ENCODE measurements around the gene RGS16.

The RGS16 gene

GRCh38 chr1:182570611-182570970 lies 33.6 kb downstream of the RGS16 start:
- no peak for DNase-seq

GRCh38 chr1:182569939-182570610 lies 34.1 kb downstream of the RGS16 start:
- DNase-seq, result no peak

- no peak for DNase-seq
These were observed 35.4 kb downstream of the RGS16 start for GRCh38 chr1:182568647-182569284.

GRCh38 chr1:182567629-182568028 lies 36.6 kb downstream of the RGS16 start:
- DNase-seq, result no peak

GRCh38 chr1:182565537-182565936 lies 38.7 kb downstream of the RGS16 start:
- no peak for DNase-seq

GRCh38 chr1:182564406-182565004 lies 39.7 kb downstream of the RGS16 start:
- DNase-seq, result no peak

GRCh38 chr1:182563095-182563494 lies 41.1 kb downstream of the RGS16 start:
- no peak for DNase-seq

- no peak for DNase-seq
These were observed 42.7 kb downstream of the RGS16 start for GRCh38 chr1:182561456-182561855.

- DNase-seq, result no peak
These were observed 43.7 kb downstream of the RGS16 start for GRCh38 chr1:182560392-182560984.

GRCh38 chr1:182556279-182556678 lies 47.9 kb downstream of the RGS16 start:
- no peak for DNase-seq

GRCh38 chr1:182555493-182555892 lies 48.7 kb downstream of the RGS16 start:
- DNase-seq, result no peak

DNA sequence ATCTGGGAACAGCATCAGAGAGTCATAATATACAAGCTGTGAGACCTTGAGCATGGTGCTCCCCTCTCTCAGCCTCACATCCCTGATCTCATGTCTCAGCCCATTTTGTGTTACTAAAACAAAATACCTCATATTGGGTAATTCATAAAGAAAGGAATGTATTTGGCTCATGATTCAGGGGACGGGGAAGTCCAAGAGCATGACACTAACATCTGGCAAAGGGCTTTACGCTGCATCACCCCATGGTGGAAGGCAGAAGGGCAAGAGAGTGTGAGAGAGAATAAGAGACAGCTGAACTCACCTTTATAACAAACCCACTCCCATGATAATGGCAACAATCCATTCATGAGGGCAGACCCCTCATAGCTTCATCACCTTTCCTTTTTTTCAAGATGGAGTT lies 51.7 kb downstream of the RGS16 start:
- DNase-seq, result no peak

DNA sequence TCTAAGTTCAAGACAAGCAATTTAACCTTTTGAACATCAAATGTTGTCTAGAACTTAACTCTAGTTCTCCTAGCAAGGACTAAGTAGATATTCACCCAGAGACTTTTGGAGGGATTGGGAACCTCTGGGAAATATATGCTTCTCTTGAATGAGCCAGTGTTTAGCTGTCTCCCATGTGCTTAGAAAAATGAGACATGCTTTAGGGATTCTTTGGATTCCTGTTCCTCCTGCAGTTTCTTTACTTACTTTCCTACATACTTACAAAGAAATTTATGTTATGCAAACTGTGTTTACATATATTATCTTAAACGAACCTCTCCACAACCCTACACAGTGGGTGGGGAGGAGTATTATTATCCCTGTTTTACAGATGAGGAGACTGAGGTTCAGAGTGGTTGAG lies 54.4 kb downstream of the RGS16 start:
- no peak for DNase-seq

GRCh38 chr1:182549346-182549745 lies 54.8 kb downstream of the RGS16 start:
- DNase-seq, result no peak
